GM21390 (cell line): Measurements from ENCODE around the gene NDUFAF5.

Experiments
- ATAC-seq: cut with Tn5 transposase; IDR thresholded peaks from one replicate; pipeline ENCODE4 v1.9.1; 2021; ENCODE audit not compliant: unreplicated experiment

NDUFAF5 gene

DNA sequence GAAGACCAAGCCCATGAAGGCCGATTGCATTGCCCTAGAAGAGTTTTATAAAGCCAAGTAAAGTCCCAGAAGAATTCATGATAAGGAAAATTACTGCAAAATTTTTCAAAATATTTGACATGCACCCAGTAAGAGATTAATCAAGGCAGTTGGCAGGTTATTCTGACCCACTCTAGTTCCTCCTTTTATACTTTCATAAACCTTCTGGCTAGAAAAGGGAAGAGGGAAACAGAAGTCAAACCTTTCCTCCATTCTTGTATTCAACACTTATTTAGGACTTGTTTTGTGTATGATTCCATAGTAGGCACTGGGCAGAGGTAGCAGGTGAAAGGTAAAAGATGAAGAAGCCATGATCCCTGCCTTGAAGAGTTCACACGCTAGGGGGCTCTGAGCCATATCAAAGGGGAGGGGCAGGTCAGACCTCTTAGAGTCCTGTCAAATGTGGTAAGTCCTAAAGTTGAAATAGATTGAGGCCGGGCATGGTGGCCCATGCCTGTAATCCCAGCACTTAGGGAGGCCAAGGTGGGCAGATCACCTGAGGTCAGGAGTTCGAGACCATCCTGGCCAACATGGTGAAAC lies 85.4 kb downstream of the NDUFAF5 start:
- ATAC-seq = no peak
